Stimulated activated CD8-positive, alpha-beta memory T cell treated with anti-CD3 and anti-CD28 coated beads, Interleukin-2, amount 100 ng/mL, for 48 hours (primary cell): ENCODE data around the gene FAM240B.

ENCODE experiments used
- DNase-seq, 2 donors: peaks; one replicate each; pipeline ENCODE4 v3.0.0-alpha.2; 2020; ENCODE audit warnings: low read depth in 2 of 2

FAM240B gene

GRCh38 chr9:38700695-38701094 is 19.2 kb downstream of the FAM240B start:
- DNase-seq, result no peak

- no peak for DNase-seq
Observed at GRCh38 chr9:38699337-38699736, 20.6 kb downstream of the FAM240B start.

GRCh38 chr9:38697776-38698300 is 22.1 kb downstream of the FAM240B start:
- DNase-seq, result no peak

GRCh38 chr9:38696999-38697398 is 22.9 kb downstream of the FAM240B start:
- DNase-seq, result no peak

GRCh38 chr9:38694676-38695075 is 25.3 kb downstream of the FAM240B start:
- no peak for DNase-seq

GRCh38 chr9:38692707-38693106 is 27.2 kb downstream of the FAM240B start:
- no peak for DNase-seq

GRCh38 chr9:38690574-38690973 is 29.4 kb downstream of the FAM240B start:
- no peak for DNase-seq

- DNase-seq, result no peak
Observed at GRCh38 chr9:38689678-38690077, 30.3 kb downstream of the FAM240B start.

GRCh38 chr9:38687992-38688391 is 31.9 kb downstream of the FAM240B start:
- no peak for DNase-seq

GRCh38 chr9:38687389-38687842 is 32.5 kb downstream of the FAM240B start:
- DNase-seq, result peak in 1 of 2 donors; percentile 26

GRCh38 chr9:38686933-38687332 is 33.0 kb downstream of the FAM240B start:
- DNase-seq, result no peak

GRCh38 chr9:38685535-38685934 is 34.4 kb downstream of the FAM240B start:
- no peak for DNase-seq

GRCh38 chr9:38683336-38683735 is 36.6 kb downstream of the FAM240B start:
- no peak for DNase-seq

GRCh38 chr9:38682713-38683112 is 37.2 kb downstream of the FAM240B start:
- DNase-seq, result no peak

GRCh38 chr9:38681747-38682227 is 38.1 kb downstream of the FAM240B start:
- no peak for DNase-seq

GRCh38 chr9:38680837-38681445 is 39.0 kb downstream of the FAM240B start:
- DNase-seq, result no peak

- DNase-seq, result no peak
Observed at GRCh38 chr9:38677660-38678303, 42.2 kb downstream of the FAM240B start.

- no peak for DNase-seq
Observed at GRCh38 chr9:38675831-38676230, 44.1 kb downstream of the FAM240B start.

GRCh38 chr9:38675211-38675610 is 44.7 kb downstream of the FAM240B start:
- DNase-seq, result no peak

- DNase-seq, result no peak
Observed at GRCh38 chr9:38673399-38674193, 46.3 kb downstream of the FAM240B start.

- DNase-seq, result no peak
Observed at GRCh38 chr9:38671748-38672147, 48.2 kb downstream of the FAM240B start.

GRCh38 chr9:38671372-38671731 is 48.6 kb downstream of the FAM240B start:
- no peak for DNase-seq
